HG03469 (cell line): Measurements from ENCODE around the gene FGGY.
"Not testable (repeated sequence)": the region's sequence is repeated elsewhere in the genome, so short reads cannot be mapped to it uniquely, and the experiment has no call there.

Experiments used
- ATAC-seq: cut with Tn5 transposase; IDR thresholded peaks from one replicate; pipeline ENCODE4 v1.9.1; 2021; ENCODE audit warnings: mild to moderate bottlenecking, moderate library complexity, moderate number of reproducible peaks; ENCODE audit not compliant: unreplicated experiment

Gene FGGY

DNA sequence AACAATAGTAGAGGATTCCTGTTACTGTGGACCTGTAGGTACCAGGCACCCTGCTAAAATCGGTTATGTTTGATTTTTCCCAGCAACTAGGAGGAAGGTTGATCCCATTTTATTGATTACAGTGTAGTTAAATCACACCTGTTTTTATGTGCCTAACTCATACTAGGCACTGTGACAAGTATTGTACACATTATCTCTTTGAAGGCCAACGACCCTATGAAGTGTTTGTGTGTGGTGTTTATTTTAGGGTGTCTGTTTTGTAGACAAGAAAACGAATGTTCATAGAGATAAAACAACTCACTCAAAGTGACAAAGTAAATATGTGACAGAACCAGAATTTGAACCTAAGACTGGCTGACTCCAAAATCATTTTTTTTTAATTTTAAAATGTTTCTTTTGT lies 49.5 kb downstream of the FGGY start:
- ATAC-seq = no peak

DNA sequence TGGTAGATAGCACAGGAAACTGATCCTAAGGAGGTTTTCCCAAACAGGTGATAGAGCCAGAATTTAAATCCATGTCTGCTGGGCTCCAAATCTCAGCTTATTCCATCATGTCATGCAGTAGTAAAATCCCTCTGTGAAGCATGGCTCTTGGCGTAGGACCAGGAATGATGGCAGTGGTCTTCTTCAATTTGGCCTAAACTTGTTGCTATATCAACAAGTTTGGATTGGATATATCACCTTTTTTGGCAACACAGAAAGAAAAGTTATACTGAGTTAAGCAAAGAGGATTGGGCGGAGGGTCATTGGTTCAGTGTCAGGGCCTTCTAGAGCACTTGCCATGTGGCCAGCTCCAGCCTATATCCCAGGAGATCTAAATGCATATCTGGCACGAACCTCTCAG lies 52.2 kb downstream of the FGGY start:
- ATAC-seq = no peak

DNA sequence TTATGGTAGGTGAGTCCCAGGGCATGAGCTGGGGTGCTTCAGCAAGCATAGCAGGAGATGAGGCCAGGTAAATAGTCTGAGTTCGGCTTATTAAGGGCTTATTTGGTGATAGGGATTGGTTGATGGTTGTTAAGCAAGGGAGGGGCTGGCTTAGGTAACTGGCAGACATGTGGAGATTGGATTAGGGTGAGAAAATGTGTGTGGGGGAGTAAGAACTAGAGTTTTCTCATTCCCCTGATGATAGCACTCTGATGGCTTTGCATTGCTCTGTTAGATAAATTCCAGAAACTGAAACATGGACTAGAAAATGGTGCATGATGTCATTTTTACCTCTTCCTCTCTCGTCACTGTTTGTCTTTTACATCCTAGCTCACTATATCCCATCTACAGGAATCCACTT lies 53.6 kb downstream of the FGGY start:
- ATAC-seq = no peak

DNA sequence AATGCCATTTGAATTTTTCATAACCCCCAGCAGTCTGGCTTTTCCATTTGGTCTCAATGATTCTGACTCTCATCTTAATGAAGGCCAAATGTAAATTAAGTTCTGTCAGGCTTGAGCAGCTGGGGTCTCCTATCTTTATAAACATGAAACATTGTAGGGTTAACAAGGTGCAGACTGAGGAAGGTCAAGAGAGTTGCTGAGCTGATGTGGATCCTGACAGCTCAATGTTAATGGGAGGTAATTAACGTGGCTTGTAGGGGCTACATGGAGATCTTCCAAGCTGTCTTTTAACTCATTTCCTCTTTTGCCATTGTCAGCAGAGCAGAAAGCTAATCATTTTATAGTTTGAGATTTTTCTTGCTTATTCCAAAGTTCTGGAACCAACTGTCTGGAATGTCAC lies 55.2 kb downstream of the FGGY start:
- ATAC-seq = no peak

DNA sequence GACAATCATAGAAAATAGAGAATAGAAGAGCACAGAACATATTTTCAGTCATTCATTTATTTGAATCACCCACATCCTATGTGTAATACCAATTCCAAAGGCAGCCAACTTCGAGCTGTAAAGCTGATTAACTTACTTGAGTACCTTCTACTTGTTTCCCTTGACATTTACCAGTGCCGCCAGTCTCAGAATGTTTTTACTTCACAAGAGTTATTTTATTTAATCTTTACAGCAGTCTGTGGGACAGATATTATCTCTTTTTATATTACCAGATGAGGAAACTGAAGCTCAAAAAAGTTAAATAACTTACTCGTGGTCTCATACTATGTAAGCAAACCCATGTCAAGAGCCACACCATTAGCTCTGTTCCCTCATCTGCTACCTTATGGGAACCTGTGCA lies 56.6 kb downstream of the FGGY start:
- ATAC-seq = no peak

DNA sequence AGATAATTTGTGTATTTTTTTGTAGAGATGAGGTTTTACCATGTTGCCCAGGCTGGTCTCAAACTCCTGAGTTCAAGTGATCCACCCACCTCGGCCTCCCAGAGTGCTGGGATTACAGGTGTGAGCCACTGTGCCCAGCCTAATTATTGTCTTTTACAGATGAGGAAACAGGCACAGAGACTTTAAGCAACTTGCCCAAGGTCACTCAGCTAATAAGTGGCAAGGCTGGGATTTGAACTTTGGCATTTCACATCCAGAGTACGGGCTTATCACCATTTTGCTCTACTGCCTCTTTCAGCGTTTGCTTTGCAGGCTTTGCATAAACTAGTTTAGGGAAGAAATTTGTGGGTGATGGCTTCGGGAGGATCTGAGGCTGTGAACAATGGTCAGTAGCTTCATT lies 57.3 kb downstream of the FGGY start:
- ATAC-seq = not testable (repeated sequence)

DNA sequence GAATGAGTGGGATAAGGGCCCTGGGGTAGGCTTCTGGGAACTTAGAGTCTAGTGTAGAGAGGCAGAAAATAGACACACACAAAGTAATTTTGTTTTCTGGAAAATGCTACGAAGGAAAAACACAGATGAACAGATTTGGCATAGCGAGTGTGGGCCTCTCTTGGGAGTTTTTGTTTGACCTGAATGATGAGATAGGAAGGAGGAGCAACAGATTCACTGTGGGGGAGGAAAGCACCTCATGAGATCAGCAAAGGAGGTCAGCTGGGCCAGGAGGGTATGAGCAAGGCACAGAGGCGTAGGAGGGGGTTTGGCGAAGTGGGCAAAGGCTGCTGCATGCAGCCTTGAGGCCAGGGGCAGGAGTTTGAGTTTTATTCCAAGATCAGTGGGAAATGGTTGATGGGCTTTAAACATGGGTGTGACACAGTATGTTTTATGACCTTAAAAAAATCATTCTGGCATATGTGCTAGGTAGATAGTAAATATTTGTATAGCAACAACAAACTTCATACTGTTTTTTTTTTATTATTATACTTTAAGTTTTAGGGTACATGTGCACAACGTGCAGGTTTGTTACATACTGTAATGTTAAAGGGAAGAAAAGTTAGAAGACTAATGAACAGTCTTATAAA lies 57.9 kb downstream of the FGGY start:
- ATAC-seq = peak; percentile 31

DNA sequence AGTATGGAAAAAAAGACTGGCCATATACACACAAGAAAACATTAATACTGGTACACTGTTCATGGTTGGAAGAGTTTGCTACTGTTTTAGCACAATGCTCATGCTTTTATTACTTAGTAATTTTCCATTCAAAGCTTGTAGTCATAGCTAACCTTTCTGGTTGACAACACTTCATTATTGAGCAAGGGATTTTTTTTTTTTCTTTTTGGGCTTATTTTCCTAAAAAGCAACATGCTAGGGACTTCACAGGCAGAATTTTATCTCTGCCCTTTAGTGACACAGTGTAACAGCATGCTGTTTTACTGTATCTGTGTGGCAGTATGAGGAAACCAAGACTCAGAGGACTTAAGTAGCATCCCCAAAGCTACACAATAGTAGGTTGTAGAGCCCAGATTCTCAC lies 58.5 kb downstream of the FGGY start:
- ATAC-seq = peak; percentile 63

DNA sequence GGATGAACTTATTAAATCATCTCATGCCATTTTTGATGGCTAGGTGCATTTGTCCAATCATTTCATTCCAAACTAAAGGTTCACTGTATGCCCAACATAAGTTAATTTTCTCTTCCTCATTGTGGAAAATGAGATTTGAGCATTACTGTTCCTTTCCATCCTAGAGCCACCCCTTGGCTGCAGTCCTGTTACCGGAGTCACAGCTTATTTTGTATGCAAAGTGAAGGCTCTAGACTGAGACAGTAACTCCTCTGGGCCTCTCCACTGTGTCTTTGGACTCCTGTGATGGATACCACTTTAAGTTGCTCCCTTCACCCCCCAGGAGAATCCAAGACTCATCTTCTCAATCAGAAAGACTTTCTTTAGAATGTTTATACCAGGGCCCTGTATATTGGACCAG lies 59.7 kb downstream of the FGGY start:
- ATAC-seq = no peak

DNA sequence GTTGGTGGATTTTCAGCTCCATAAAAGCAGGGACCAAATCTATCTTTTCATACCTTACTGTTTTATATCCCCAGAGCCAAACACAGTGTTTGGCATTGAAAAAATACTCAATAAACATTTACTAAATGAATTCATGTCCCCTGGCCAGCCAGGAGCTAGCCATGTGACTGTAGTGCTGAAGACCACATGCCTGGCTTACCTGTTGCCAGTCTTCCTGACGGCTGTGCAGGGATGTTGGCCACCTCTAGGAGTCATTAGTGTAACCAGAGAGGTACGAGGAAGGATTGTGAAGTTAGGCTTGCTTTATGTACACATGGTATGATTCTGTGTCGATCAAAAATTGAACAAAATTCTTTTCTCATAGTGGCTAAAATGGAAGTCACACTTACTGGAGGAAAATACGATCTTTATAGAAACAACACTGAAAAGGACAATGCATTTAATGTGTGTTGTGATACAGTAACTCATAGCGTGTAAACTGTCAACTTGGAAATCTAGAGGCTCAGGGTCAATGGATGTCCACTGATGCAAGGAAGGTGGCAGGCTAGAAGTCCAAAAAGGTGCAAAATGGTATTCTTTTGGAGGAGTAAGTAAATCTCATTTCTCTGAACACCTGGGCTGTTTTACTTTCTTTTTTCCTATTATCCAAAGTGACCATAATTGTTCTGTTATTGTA lies 60.9 kb downstream of the FGGY start:
- no peak for ATAC-seq

DNA sequence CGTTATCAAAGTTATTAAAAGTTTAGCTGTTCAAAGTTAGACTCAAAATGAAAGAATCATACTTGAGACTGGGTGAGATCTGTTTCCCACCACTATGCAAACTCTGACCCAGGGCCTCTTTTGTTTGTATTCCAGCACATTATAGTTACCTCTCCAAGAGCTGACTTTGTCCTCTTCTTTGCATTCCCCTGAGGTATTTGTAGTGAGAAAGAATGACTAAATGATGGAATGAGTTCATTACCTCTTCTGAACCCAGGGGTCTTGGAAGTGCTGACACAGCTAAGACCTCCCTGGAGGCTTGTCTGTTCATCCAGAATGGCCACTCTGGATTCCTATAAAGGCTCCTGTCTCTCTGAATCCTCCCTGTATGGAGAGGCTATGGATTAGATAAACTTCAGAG lies 62.4 kb downstream of the FGGY start:
- no peak for ATAC-seq

DNA sequence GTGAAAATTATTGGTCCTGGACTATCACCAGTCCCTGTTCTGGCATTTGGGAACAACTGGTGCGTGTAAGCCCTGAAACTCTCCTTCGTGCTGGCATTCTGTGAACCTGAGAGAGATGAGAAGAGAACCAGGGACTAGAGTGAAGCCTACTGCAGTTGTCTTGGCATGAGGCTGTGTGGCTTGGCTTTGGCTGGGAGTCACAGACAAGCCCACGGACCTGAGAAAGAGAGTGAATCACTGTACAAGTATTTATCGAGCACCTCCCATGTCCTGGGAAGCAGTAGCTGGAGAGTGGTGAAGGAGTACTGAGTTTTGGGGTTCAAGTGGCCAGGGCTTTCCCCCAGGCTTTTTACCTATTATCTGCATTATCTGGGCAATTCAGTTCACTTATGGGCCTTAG lies 63.3 kb downstream of the FGGY start:
- no peak for ATAC-seq

DNA sequence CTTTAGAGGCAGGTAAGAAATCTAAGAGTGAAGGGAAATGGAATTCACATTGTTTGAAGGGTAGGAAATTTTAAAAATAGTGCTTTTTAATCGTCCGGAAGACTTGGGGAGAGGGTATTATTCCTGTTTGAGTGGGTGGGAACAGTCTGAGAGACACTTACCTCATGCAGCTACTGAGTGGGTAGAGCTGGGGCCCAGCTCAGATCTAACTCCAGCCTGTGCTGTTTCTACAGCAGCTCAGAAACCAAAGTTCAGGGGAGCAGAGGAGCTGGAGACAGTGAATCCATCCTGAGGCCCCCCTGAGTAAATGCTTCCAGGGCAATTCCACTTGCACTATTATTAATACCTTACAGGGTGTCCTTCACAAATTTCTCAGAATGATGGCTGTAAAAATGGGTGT lies 63.8 kb downstream of the FGGY start:
- ATAC-seq = no peak

DNA sequence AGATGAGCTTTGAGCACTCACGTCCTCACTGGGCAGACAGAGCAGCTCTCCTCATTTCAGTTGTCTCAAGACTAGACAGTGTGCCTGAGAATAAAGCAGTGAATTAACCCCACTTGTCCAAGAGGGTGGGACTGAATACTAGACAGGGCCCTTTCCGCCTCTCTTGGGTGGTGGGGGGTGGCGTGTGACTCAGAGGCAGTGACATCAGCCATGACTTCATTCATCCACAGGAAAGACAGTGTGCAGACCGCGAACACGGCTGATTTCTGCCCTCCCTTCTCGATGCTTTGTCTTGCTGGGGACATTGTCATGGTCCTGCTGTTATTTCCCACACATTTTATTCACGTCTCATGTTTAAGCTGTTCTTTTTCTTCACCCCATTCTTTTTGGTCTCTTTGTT lies 64.9 kb downstream of the FGGY start:
- no peak for ATAC-seq

DNA sequence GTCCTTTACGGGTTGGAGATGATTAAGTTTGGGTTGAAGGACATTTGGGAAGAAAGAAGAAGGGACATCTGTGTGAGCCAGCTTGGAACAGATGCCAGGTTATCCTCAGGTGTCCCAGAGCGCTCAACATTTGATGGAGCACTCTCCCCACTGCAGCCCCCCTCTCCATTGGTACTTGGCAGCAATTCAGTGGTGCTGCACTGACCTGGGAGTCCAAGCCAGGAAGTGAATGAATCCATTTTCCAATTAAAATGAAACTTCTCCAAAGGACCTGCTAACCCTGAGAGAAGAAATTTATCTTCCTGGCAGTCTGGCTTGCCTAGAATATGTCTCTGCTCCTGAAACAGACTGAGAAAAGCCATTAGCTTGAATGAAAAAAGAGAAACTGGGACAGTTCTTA lies 67.1 kb downstream of the FGGY start:
- no peak for ATAC-seq

DNA sequence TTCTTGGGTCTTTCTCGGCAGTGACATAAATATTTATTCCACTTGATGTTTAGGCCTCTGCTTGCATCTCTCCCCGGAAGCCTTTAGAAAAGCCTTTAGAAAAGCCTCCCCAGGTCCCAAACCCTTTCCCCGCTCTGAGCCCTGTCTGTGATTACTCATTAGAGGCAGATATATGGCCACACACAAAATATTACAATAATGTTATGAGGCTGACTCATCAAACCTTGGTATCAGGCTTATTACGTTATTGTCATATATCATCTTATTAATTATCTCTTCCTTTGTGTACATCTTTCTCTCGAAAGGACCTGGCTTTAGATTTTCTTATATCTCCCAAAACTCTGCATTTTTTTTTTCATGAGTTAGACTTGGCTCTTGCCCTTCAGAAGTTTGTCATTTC lies 69.5 kb downstream of the FGGY start:
- no peak for ATAC-seq

DNA sequence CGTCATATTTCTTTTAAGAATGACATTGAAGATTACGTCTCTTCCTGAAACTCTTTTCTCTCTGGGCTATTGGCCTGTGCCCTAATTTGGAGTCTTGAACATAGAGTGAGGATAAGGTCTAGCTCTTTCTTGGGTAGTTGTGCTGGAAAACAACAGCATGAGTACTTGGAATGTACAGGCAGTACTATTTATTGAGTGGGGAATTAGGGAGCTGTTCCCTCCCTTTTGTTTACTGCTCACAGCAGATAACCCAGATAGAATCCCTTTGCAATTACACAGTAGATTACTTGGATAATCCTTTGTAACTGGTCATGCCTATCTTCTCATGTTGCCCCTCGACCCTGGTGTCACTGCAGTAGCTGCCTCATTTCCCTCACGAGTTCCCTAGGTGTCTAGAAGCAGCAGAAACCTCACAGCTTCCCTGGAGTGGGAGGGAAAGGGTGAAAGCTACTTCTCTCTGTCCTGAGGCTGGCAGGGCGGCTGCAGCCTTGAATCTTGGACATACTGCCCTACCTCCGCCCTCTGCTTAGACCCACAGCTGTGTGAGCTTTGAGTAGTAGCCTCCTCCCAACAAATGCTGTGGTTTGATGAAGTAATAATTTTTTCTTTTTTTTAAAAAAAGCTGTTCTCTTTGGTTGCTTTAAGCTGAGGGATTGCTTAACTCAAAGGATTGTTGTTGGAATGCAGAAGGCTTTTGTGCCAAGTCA lies 70.6 kb downstream of the FGGY start:
- ATAC-seq = no peak

DNA sequence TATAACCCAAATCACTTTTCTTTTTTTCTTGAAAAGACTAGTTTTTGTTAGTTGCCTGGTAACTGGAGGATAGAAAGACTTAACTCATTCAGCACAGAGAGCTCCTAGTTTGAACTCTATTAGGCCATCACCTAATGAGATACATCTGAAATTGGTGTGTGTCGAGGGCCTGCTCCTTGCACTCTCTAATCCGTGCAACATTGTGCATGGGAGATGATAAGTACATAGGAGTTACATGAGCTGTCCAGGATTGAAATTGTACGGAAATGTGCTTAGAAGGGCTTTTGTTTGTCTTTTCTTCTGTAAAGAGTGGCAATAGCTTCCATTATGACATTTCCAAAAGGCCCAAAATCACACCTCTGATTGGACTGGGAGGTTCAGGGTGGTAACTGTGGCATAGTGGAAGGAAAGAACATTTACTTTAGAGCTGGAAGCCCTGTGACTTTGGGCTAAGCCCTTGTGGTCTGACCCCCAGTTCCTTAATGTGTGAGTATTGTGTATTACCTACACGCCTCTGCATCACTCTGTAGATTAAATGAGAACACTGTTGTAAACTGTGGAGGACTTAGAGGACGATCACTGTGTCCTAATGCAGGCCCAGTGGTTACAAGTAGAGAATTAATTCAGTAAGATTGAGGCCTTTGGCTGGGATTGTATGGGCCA lies 71.2 kb downstream of the FGGY start:
- no peak for ATAC-seq

DNA sequence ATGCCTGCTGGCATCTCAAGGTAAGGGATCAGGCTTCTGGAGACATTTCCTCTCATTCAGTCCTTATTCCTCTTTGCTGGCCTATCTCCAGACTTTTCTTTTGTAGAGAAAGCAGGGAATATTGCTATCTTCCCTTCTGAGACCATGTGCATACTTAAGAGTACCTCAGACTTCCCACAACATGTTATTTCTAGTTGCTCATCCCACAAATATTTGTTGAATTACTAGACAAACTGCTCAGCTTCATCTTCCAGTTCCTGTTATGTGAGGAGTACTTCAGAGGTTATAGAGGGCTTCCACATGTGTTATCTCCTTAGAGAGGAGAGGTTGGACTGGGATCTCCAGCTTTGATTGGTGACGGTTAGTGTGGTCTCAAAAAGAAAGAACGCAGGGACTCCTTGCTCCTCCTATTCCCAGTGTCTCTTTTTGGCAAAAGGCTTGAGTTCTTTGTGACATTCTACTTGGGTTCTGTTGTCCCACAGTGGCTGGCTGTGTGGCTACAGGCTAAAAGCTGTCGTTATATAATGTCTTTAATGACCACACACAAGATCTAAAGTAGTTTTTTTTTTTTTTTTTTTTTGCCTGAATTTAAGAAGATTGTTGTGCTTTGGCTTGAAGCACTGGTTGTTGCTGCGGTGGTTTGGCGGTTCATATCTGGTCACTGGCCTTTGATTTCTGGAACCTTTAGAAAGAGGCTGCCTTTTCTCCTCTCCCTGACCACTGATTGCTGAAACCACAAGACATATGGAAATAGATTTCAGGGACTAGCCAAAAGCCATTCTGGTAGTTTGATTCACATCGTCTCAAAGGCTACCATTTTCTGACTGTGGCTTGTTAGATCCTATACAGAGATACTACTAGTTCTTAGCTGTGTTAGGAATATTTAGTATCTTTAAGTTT lies 78.7 kb downstream of the FGGY start:
- no peak for ATAC-seq

DNA sequence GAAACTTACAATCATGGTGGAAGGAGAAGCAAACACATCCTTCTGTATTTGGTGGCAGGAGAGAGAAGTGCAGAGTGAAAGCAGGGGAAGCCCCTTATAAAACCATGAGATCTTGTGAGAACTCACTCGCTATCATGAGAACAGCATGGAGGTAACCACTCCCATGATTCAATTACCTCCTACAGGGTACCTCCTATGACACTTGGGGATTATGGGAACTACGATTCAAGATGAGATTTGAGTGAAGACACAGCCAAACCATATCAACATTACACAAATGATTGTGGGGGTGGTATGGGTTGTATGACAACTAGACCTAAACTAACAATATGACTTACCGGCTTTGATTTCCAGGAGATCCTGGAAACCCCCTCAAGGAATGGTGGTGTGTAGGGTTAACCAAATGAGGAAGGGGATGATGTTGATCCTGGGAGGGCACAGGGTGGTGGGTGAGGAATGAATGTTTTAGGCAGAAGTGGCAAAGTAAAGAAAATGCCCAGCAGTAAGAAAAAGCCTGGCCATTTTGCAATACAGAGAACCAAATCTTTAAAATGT lies 80.5 kb downstream of the FGGY start:
- ATAC-seq = no peak
